Measurements from ENCODE around the gene RGS6.

Gene RGS6

GRCh38 chr14:71947947-71948500 lies 15.8 kb downstream of the RGS6 start:
- no peak for DNase-seq (ENCODE audit: low read depth in 2 of 2)

- DNase-seq (ENCODE audit: low read depth in 2 of 2) = no peak
Measured at GRCh38 chr14:71952381-71953363, 20.4 kb downstream of the RGS6 start.

- no peak for DNase-seq (ENCODE audit: low read depth in 2 of 2)
Measured at GRCh38 chr14:71956920-71957563, 24.8 kb downstream of the RGS6 start.

GRCh38 chr14:71959055-71959454 lies 26.8 kb downstream of the RGS6 start:
- DNase-seq (ENCODE audit: low read depth in 2 of 2) = no peak

- DNase-seq (ENCODE audit: low read depth in 2 of 2) = no peak
Measured at GRCh38 chr14:71960494-71961353, 28.5 kb downstream of the RGS6 start.

GRCh38 chr14:71961972-71962371 lies 29.7 kb downstream of the RGS6 start:
- DNase-seq (ENCODE audit: low read depth in 2 of 2) = no peak

GRCh38 chr14:71964716-71965115 lies 32.5 kb downstream of the RGS6 start:
- no peak for DNase-seq (ENCODE audit: low read depth in 2 of 2)

- no peak for DNase-seq (ENCODE audit: low read depth in 2 of 2)
Measured at GRCh38 chr14:71966528-71966927, 34.3 kb downstream of the RGS6 start.

GRCh38 chr14:71967704-71968103 lies 35.5 kb downstream of the RGS6 start:
- DNase-seq (ENCODE audit: low read depth in 2 of 2) = no peak

GRCh38 chr14:71970272-71970671 lies 38.0 kb downstream of the RGS6 start:
- DNase-seq (ENCODE audit: low read depth in 2 of 2) = no peak

- no peak for DNase-seq (ENCODE audit: low read depth in 2 of 2)
Measured at GRCh38 chr14:71985538-71986189, 53.4 kb downstream of the RGS6 start.

GRCh38 chr14:71988476-71988875 lies 56.2 kb downstream of the RGS6 start:
- DNase-seq (ENCODE audit: low read depth in 2 of 2) = no peak

GRCh38 chr14:71988939-71989338 lies 56.7 kb downstream of the RGS6 start:
- DNase-seq (ENCODE audit: low read depth in 2 of 2) = no peak

GRCh38 chr14:71994416-71994815 lies 62.2 kb downstream of the RGS6 start:
- no peak for DNase-seq (ENCODE audit: low read depth in 2 of 2)

- no peak for DNase-seq (ENCODE audit: low read depth in 2 of 2)
Measured at GRCh38 chr14:71995741-71996140, 63.5 kb downstream of the RGS6 start.

GRCh38 chr14:71996610-71997009 lies 64.4 kb downstream of the RGS6 start:
- DNase-seq (ENCODE audit: low read depth in 2 of 2) = no peak

- no peak for DNase-seq (ENCODE audit: low read depth in 2 of 2)
Measured at GRCh38 chr14:72000907-72001306, 68.7 kb downstream of the RGS6 start.

GRCh38 chr14:72002731-72003130 lies 70.5 kb downstream of the RGS6 start:
- DNase-seq (ENCODE audit: low read depth in 2 of 2) = no peak

- DNase-seq (ENCODE audit: low read depth in 2 of 2) = no peak
Measured at GRCh38 chr14:72008666-72009065, 76.4 kb downstream of the RGS6 start.

GRCh38 chr14:72010474-72010873 lies 78.2 kb downstream of the RGS6 start:
- no peak for DNase-seq (ENCODE audit: low read depth in 2 of 2)

- no peak for DNase-seq (ENCODE audit: low read depth in 2 of 2)
Measured at GRCh38 chr14:72013721-72014345, 81.6 kb downstream of the RGS6 start.
